HG03432 (cell line): ENCODE measurements around the gene TOX2.

Experiments
- ATAC-seq: cut with Tn5 transposase; IDR thresholded peaks from one replicate; pipeline ENCODE4 v1.9.1; 2021; ENCODE audit warnings: mild to moderate bottlenecking, moderate library complexity; ENCODE audit not compliant: unreplicated experiment

Gene TOX2

GRCh38 chr20:43955750-43956191 lies 41.1 kb downstream of the TOX2 start:
- peak; percentile 22 for ATAC-seq

GRCh38 chr20:43957392-43957791 lies 42.7 kb downstream of the TOX2 start:
- ATAC-seq, result no peak

- ATAC-seq, result no peak
Measured at GRCh38 chr20:43958626-43959025, 44.0 kb downstream of the TOX2 start.

- ATAC-seq, result no peak
Measured at GRCh38 chr20:43959079-43959919, 44.6 kb downstream of the TOX2 start.

- no peak for ATAC-seq
Measured at GRCh38 chr20:43959920-43960227, 45.2 kb downstream of the TOX2 start.

- no peak for ATAC-seq
Measured at GRCh38 chr20:43960231-43960630, 45.6 kb downstream of the TOX2 start.

GRCh38 chr20:43961116-43961515 lies 46.5 kb downstream of the TOX2 start:
- ATAC-seq, result no peak

- no peak for ATAC-seq
Measured at GRCh38 chr20:43961541-43962471, 47.2 kb downstream of the TOX2 start.

GRCh38 chr20:43962530-43962929 lies 47.9 kb downstream of the TOX2 start:
- ATAC-seq, result no peak

- ATAC-seq, result no peak
Measured at GRCh38 chr20:43963233-43963632, 48.6 kb downstream of the TOX2 start.

GRCh38 chr20:43963872-43964791 lies 49.5 kb downstream of the TOX2 start:
- peak; percentile 40 for ATAC-seq

GRCh38 chr20:43968341-43969000 lies 53.8 kb downstream of the TOX2 start:
- ATAC-seq, result no peak

GRCh38 chr20:43969028-43969447 lies 54.4 kb downstream of the TOX2 start:
- no peak for ATAC-seq

GRCh38 chr20:43969501-43970182 lies 55.0 kb downstream of the TOX2 start:
- no peak for ATAC-seq

GRCh38 chr20:43971267-43971666 lies 56.6 kb downstream of the TOX2 start:
- ATAC-seq, result no peak

GRCh38 chr20:43972051-43972450 lies 57.4 kb downstream of the TOX2 start:
- no peak for ATAC-seq

GRCh38 chr20:43972692-43973091 lies 58.0 kb downstream of the TOX2 start:
- ATAC-seq, result no peak

GRCh38 chr20:43973231-43973630 lies 58.6 kb downstream of the TOX2 start:
- no peak for ATAC-seq

GRCh38 chr20:43973671-43974450 lies 59.2 kb downstream of the TOX2 start:
- no peak for ATAC-seq
